ENCODE measurements around the gene FOXM1.
"Not testable (repeated sequence)": the region's sequence is repeated elsewhere in the genome, so short reads cannot be mapped to it uniquely, and the experiment has no call there.

FOXM1 gene

GRCh38 chr12:2884810-2885209 is 7.8 kb upstream of the FOXM1 start:
- DNase-seq (ENCODE audit: low read depth): no peak

GRCh38 chr12:2879853-2880252 is 2.9 kb upstream of the FOXM1 start:
- no peak for DNase-seq (ENCODE audit: low read depth)

GRCh38 chr12:2877953-2878732 is 1.2 kb upstream of the FOXM1 start:
- no peak for DNase-seq (ENCODE audit: low read depth)

DNA sequence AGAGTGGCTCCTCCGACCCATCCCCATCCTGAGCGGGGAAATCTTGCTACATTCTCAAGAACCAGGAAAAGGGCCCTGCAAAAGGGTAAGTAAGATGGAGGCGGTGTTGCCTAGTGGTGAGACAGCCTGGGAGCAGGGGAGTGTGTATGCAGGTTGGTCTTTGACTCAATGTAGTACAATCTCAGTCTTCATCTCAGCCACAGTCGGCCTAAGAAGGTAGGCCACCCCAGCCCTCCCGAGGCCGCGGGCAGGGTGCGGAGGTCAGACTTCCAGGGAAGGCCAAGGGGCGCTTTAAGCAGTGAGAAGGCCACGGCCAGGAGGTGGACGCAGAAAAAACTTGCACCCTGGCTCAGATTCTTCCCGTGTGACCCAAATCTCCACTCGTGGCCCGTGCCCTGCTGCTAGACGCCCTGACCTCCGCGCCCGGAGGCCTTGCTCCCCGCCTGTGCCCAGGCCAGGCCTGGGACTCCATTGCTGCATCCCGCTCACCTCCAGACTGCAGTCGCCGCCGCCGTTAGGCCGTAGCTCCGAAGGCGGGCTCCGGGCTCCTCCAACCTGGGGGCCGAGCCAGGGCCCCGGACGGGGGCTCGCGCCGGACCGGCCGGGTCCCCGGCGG is 435 bp downstream of the FOXM1 start:
- DNase-seq (ENCODE audit: low read depth): no peak

GRCh38 chr12:2868986-2869632 is 7.9 kb downstream of the FOXM1 start:
- not testable (repeated sequence) for DNase-seq (ENCODE audit: low read depth)

GRCh38 chr12:2864198-2864597 is 12.8 kb downstream of the FOXM1 start:
- DNase-seq (ENCODE audit: low read depth): no peak

DNA sequence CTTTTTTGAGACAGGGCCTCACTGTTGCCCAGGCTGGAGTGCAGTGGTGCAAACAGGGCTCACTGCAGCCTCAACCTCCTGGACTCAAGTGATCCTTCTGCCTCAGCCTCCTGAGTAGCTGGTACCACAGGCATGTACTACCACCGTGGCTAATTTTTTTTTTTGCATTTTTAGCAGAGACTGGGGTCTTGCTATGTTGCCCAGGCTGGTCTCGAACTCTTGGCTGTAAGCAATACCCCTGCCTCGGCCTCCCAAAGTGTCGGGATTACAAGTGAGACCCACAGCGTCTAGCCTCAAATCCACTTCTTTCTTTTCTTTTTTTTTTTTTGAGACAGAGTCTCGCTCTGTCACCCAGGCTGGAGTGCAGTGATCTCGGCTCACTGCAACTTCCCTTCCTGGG is 13.6 kb downstream of the FOXM1 start:
- DNase-seq (ENCODE audit: low read depth): not testable (repeated sequence)

DNA sequence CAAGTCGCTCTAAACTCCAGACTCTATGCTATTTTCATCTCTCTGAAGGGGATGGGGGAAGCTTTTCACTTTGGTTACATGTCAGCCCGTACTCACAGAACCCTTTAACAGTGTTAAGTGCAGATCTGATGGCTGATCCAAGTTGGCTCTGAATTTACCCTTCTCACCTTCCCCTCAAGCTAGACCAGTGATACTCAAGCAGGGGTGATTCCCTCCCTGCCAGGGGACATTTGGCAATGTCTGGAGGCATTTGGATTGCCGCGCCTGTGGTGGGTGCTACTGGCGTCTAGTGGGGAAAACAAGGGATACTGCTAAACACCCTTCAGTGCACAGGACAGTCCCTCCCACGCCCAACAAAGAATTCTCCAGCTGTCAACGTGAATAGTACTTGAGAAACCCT is 14.1 kb downstream of the FOXM1 start:
- DNase-seq (ENCODE audit: low read depth): no peak

- DNase-seq (ENCODE audit: low read depth): no peak
Measured at GRCh38 chr12:2860170-2860569, 16.8 kb downstream of the FOXM1 start.

DNA sequence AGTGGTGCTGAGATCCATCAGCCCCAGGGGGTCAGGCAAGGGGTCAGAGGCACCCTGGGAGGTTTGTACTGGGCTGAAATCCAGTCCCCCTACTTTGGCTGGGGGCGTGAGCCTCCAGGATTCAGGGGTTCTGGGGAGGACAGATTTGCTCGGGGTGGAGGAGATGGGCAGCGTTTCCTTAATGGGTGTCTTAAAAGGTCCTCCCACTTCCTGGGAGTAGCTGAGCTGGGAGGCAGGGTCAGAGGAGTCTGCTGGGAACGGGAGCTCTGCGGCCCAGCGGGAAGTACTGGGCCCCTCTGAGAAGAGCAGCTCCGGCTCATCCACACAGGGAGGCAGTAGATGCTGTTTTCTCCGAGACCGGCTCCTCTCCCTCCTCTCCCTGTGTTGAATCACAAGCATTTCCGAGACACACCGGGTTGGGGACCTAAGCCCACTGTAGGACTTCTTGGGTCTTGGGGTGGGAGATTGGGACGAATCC is 18.0 kb downstream of the FOXM1 start:
- no peak for DNase-seq (ENCODE audit: low read depth)

- DNase-seq (ENCODE audit: low read depth): no peak
Measured at GRCh38 chr12:2858334-2858733, 18.6 kb downstream of the FOXM1 start.

- DNase-seq (ENCODE audit: low read depth): no peak
Measured at GRCh38 chr12:2857576-2857975, 19.4 kb downstream of the FOXM1 start.

- DNase-seq (ENCODE audit: low read depth): no peak
Measured at GRCh38 chr12:2857021-2857431, 19.9 kb downstream of the FOXM1 start, which contains the start of gene TEX52. Gene TEX52, minus strand, starts transcription at chr12:2857039. Its CDS starts 13 bp downstream, at chr12:2857026.

- DNase-seq (ENCODE audit: low read depth): no peak
Measured at GRCh38 chr12:2856051-2856450, 20.9 kb downstream of the FOXM1 start.

GRCh38 chr12:2855546-2855945 is 21.4 kb downstream of the FOXM1 start:
- no peak for DNase-seq (ENCODE audit: low read depth)

DNA sequence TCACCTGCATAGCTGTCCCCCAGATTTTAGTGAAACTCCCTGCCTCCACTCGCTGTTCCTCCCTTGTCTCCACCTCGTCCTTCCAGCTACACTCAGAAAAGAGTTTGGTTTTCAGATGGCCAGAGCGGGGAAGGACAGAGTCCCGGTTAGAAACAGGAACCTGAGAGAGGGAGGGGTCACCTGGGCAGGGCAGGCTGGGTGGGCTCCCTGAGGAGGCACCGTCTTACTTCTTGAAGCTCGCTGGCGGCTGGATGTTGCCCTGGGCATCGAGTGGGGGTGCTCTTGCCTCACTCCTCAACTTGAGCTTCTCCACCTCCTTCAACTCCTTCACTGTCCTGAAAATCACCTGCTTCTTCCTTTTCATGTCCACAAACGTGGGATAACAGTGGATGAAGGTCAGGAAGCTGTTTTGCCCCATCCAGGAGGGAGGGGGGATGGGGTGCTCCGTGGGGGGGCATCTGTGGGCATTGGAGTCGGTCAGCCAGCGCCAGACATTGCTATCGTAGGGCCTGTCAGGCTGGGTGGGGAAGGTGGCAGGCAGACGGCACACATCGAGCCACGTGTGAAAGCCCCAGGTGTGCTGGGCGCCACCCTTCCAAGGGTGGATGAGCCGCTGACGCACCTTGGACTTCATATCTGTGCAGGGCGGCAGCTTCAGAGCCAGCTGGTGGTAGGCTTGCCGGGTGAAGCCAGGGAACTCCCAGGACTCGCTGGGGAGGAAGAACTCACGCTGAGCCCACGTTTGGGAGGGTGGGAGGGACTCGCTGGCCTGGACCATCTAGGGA is 22.1 kb downstream of the FOXM1 start:
- no peak for DNase-seq (ENCODE audit: low read depth)

DNA sequence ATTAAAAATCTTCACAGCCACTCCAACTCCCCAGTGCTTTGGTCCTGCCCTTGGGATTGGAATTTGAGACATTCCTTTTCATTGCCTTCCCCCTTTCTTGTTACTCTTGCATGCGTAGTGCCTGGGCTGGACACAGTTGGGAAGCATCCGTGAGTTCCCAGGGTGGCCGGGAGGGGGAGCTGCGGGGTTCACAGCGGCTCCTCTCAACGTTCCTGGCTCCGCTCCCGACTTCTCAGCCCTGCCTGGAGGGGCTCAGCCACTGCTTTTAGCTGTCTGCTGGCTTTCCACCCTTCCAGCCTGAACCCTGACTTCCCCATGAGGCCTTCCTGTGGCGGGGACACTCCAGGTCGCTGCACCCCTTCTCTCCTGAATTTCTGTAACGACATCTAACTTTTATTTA is 23.3 kb downstream of the FOXM1 start:
- DNase-seq (ENCODE audit: low read depth): peak; percentile 31

GRCh38 chr12:2851931-2852330 is 25.0 kb downstream of the FOXM1 start:
- no peak for DNase-seq (ENCODE audit: low read depth)

DNA sequence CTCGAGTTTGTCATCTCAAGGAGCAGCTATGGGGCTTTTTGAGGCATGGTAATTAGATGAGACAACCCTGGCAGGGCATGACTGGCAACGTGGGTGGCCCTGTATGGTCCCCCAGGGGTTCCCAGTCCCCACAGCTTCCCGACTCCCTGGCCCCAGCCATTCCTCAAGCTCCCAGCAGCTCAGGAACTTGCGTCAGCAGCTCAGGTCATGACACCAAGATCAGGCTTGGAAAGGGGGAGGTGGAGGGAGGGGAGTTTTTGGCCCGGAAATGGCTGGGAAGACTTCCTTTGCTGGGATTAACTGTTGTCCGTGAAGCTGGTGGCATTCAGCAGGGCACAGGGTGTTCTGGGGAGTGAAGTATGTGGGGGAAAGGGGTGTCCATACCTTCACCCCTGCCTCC is 31.7 kb downstream of the FOXM1 start:
- no peak for DNase-seq (ENCODE audit: low read depth)

GRCh38 chr12:2844786-2845185 is 32.2 kb downstream of the FOXM1 start:
- DNase-seq (ENCODE audit: low read depth): no peak

DNA sequence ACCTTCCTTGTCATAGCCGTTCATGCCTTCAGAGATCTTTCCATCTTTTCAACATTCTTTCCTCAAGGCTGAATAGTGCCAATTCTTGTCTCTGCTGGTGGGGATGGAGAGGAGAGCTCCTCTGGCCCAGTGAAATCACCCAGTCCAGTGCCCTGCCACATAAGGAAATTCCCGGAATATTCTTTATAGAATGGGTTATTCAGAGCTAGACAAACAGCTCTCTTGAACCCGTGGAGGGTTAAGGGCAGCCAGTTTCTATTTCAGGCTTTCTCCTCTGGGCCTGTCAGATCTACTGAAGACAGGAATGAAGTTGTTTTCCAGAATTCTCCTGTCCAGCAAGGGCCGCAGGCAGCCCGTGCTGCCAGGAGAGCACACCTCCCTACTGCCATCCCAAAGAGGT is 34.0 kb downstream of the FOXM1 start:
- no peak for DNase-seq (ENCODE audit: low read depth)

DNA sequence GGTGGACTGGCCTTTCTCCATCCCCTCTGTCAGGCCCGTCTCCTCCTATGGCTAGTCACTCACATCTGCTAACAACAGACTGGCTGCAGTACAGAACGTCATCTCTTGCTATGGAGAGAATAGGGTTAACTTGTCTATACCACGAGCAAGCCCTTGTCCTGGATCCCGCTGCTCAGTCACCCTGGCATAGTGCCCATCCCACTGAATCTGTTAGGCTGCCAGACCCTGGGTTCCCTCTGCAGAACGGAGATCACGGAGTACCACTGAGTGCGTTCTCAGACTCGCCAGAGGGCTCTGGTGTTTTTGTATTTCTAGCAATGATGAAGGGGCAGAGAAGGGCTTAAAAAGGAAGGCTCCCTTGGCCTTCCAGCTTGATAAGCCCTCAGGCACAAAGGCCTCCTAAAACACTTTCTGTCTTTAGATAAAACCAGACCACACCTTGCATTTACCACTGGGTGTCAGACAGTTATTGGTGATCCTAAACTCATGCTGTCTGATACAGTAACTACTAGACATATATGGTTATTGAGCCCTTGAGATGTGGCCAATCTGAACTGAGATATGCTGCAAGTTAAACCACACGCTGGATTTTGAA is 35.8 kb downstream of the FOXM1 start:
- no peak for DNase-seq (ENCODE audit: low read depth)

Measured in stimulated activated CD8-positive, alpha-beta memory T cell treated with anti-CD3 and anti-CD28 coated beads, Interleukin-4, amount 100 ng/mL, for 24 hours (primary cell).